KOPT-K1 (cell line): ENCODE measurements around the gene FBXO17.

Source experiments
- H3K27ac ChIP-seq: fragments of 200-600 bp; sonication (generic); 2 replicates; pipeline ENCODE4 v1.5.1; 2016; ENCODE audit warnings: antibody characterized with exemption, mild to moderate bottlenecking, low read depth, low read length; ENCODE audit not compliant: poor library complexity, severe bottlenecking
- H3K36me3 ChIP-seq: fragments of 200-600 bp; sonication (generic); 2 replicates; pipeline ENCODE4 v1.5.1; 2017; ENCODE audit warnings: antibody characterized with exemption, mild to moderate bottlenecking, low read length, moderate library complexity; ENCODE audit not compliant: insufficient read depth
- H3K9me3 ChIP-seq: fragments of 200-600 bp; sonication (generic); 2 replicates; pipeline ENCODE4 v1.5.1; 2017; ENCODE audit warnings: antibody characterized with exemption, low read length, mild to moderate bottlenecking; ENCODE audit not compliant: insufficient read depth, poor library complexity, severe bottlenecking

Gene FBXO17

GRCh38 chr19:38918526-38918925 is 57.0 kb downstream of the FBXO17 start:
- Histone ChIP-seq H3K27ac (no peak overlapping the region), H3K36me3 (peaks cover 23% of the 10 kb centered on the region; the same call in 1 of the 2 replicates), H3K9me3 (no peaks in the 10 kb centered on the region)

GRCh38 chr19:38917921-38918491 is 57.5 kb downstream of the FBXO17 start:
- H3K36me3 ChIP-seq: peaks cover 23% of the 10 kb centered on the region; the same call in 1 of the 2 replicates
- no peaks in the 10 kb centered on the region for H3K9me3 ChIP-seq
- H3K27ac ChIP-seq: no peak overlapping the region

GRCh38 chr19:38917516-38917915 is 58.0 kb downstream of the FBXO17 start:
- no peaks in the 10 kb centered on the region for H3K9me3 ChIP-seq
- no peak overlapping the region for H3K27ac ChIP-seq
- peaks cover 22% of the 10 kb centered on the region; the same call in 1 of the 2 replicates for H3K36me3 ChIP-seq

GRCh38 chr19:38915329-38916321 is 59.9 kb downstream of the FBXO17 start:
- H3K27ac ChIP-seq: no peak overlapping the region
- no peaks in the 10 kb centered on the region for H3K9me3 ChIP-seq
- peaks cover 9% of the 10 kb centered on the region; the same call in 1 of the 2 replicates for H3K36me3 ChIP-seq

- H3K36me3 ChIP-seq: peaks cover 8% of the 10 kb centered on the region; the same call in 1 of the 2 replicates
Observed at GRCh38 chr19:38913958-38914357, 61.6 kb downstream of the FBXO17 start.

GRCh38 chr19:38912600-38913514 is 62.7 kb downstream of the FBXO17 start:
- Histone ChIP-seq H3K36me3 (peaks cover 18% of the 10 kb centered on the region), H3K27ac (no peak overlapping the region), H3K9me3 (no peaks in the 10 kb centered on the region)

More at GRCh38 chr19:38913958-38914357, 61.6 kb downstream of the FBXO17 start:
- Histone ChIP-seq H3K9me3 (no peaks in the 10 kb centered on the region), H3K27ac (no peak overlapping the region)

- no peak overlapping the region for H3K27ac ChIP-seq
- peaks cover 27% of the 10 kb centered on the region for H3K36me3 ChIP-seq
Observed at GRCh38 chr19:38911388-38912001, 64.0 kb downstream of the FBXO17 start.

GRCh38 chr19:38910488-38910887 is 65.1 kb downstream of the FBXO17 start:
- Histone ChIP-seq H3K27ac (no peak overlapping the region), H3K9me3 (no peaks in the 10 kb centered on the region), H3K36me3 (peaks cover 34% of the 10 kb centered on the region)

More at GRCh38 chr19:38911388-38912001, 64.0 kb downstream of the FBXO17 start:
- no peaks in the 10 kb centered on the region for H3K9me3 ChIP-seq

- peaks cover 48% of the 10 kb centered on the region for H3K36me3 ChIP-seq
- H3K27ac ChIP-seq: no peak overlapping the region
- no peaks in the 10 kb centered on the region for H3K9me3 ChIP-seq
Observed at GRCh38 chr19:38908911-38909310, 66.6 kb downstream of the FBXO17 start.

- no peak overlapping the region for H3K27ac ChIP-seq
- H3K9me3 ChIP-seq: no peaks in the 10 kb centered on the region
- H3K36me3 ChIP-seq: peaks cover 48% of the 10 kb centered on the region
Observed at GRCh38 chr19:38907670-38908069, 67.9 kb downstream of the FBXO17 start.

- no peaks in the 10 kb centered on the region for H3K9me3 ChIP-seq
- no peak overlapping the region for H3K27ac ChIP-seq
- peaks cover 48% of the 10 kb centered on the region for H3K36me3 ChIP-seq
Observed at GRCh38 chr19:38907227-38907626, 68.3 kb downstream of the FBXO17 start.

GRCh38 chr19:38905620-38906019 is 69.9 kb downstream of the FBXO17 start:
- Histone ChIP-seq H3K36me3 (peaks cover 48% of the 10 kb centered on the region), H3K27ac (no peak overlapping the region), H3K9me3 (peaks cover 4% of the 10 kb centered on the region)

GRCh38 chr19:38904581-38905539 is 70.7 kb downstream of the FBXO17 start:
- Histone ChIP-seq H3K27ac (no peak overlapping the region), H3K36me3 (peaks cover 48% of the 10 kb centered on the region), H3K9me3 (peaks cover 4% of the 10 kb centered on the region)
